ENCODE data around the gene SLC35F3. TPM values are rescaled to one million over a fixed set of nuclear protein-coding genes. Genes with fewer than 3 reads are reported as not detected.
"Not testable (repeated sequence)": the region's sequence is repeated elsewhere in the genome, so short reads cannot be mapped to it uniquely, and the experiment has no call there.

The SLC35F3 gene
- total RNA-seq, 4 donors from 2014 or later, result 0.82 TPM; not detected in 3

- Histone ChIP-seq H3K4me3 (no peak overlapping the region), H3K9me3 (no peaks in the 10 kb centered on the region), H3K4me1 (no peaks in the 10 kb centered on the region), H3K27me3 (no peaks in the 10 kb centered on the region), H3K36me3 (no peaks in the 10 kb centered on the region), H3K27ac (no peak overlapping the region)
- in situ Hi-C loops (cut with MboI; ENCODE audit: low sequenced_read_pairs in 4 of 4), result no loop called here
- no peak for DNase-seq
- TF ChIP-seq POLR2A (IDR thresholded peaks at IDR 0.05), result no peak
- intact Hi-C loops (cut with DNase I; ENCODE audit: low total_unique reads), result no loop called here
- ATAC-seq, result no peak
These were observed 30.8 kb upstream of the SLC35F3 start for GRCh38 chr1:233873666-233874065.

DNA sequence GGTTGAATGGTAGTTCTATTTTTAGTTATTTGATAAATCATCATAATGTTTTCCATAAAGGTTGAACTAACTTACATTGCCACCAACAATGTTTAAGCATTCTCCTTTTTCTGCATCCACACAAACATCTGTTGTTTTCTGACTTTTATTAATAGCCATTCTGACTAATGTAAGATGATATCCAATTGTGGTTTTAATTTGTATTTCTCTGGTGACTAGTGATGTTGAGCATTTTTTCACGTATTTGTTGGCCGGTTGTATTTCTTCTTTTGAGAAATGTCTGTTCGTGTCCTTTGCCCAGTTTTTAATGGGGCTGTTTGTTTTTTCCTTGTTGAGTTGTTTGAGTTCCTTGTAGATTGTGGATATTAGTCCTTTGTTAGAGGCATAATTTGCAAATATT lies 24.6 kb upstream of the SLC35F3 start:
- in situ Hi-C loops (cut with MboI; ENCODE audit: low sequenced_read_pairs in 4 of 4) (no loop called here), intact Hi-C loops (cut with DNase I; ENCODE audit: low total_unique reads) (no loop called here)
- TF ChIP-seq POLR2A (IDR thresholded peaks at IDR 0.05) (no peak), CTCF (IDR thresholded peaks at IDR 0.05 in 4 of 5, conservative IDR thresholded peaks at IDR 0.05 in 1 of 5) (no peak)
- no peak for ATAC-seq
- DNase-seq, result no peak
- H3K4me3 ChIP-seq, result no peak overlapping the region
- H3K27me3 ChIP-seq, result no peaks in the 10 kb centered on the region
- H3K9me3 ChIP-seq, result no peaks in the 10 kb centered on the region
- H3K36me3 ChIP-seq, result no peaks in the 10 kb centered on the region
- no peak overlapping the region for H3K27ac ChIP-seq
- no peaks in the 10 kb centered on the region for H3K4me1 ChIP-seq

DNA sequence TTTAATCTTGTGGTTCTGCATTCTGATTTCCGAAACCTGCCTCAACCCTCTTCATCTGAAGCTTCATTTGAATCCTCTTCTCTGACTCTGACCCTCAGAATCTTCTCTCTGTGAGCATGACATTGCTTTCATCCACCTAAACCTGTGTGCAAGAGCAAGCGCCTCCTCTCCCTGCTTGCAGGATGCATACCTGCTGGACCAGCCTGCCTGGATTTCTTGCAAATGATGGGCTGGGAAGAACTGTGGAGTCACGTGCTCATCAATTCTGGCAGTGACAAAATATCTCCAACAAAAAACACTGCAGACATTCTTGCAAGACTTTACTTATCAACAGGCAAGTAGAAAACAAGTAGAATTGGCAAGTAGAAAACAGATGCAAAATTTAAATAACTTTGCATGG lies 20.8 kb upstream of the SLC35F3 start:
- Histone ChIP-seq H3K27ac (no peak overlapping the region), H3K36me3 (no peaks in the 10 kb centered on the region), H3K9me3 (no peaks in the 10 kb centered on the region), H3K27me3 (no peaks in the 10 kb centered on the region), H3K4me1 (no peaks in the 10 kb centered on the region), H3K4me3 (no peak overlapping the region)
- intact Hi-C loops (cut with DNase I; ENCODE audit: low total_unique reads) (no loop called here), in situ Hi-C loops (cut with MboI; ENCODE audit: low sequenced_read_pairs in 4 of 4) (no loop called here)
- TF ChIP-seq CTCF (IDR thresholded peaks at IDR 0.05 in 4 of 5, conservative IDR thresholded peaks at IDR 0.05 in 1 of 5) (no peak), POLR2A (IDR thresholded peaks at IDR 0.05) (no peak)
- ATAC-seq (no peak), DNase-seq (no peak)

DNA sequence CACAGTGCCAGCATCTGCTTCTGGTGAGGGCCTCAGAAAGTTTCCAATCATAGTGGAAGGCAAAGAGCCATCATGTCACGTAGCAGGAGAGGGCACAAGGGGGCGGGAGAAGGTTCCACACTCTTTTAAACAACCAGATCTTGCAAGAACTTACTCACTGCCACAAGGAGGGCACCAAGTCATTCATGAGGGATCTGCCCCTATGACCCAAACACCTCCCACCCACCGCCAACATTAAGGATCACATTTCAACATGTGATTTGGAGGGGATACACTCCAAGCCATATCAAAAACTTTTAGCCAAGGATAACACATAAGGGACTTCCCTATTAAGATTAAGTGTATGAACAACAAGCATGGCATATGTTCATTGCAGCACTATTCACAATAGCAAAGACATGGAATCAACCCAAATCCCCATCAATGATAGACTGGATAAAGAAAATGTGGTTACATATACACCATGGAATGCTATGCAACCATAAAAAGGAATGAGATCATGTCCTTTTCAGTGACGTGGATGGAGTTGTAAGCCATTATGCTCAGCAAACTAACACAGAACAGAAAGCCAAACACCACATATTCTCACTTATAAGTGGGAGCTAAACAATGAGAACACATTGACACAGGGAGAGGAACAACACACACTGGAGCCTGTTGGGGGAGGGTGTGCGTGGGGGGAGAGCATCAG lies 19.9 kb upstream of the SLC35F3 start:
- H3K27me3 ChIP-seq, result no peaks in the 10 kb centered on the region
- in situ Hi-C loops (cut with MboI; ENCODE audit: low sequenced_read_pairs in 4 of 4) (no loop called here), intact Hi-C loops (cut with DNase I; ENCODE audit: low total_unique reads) (no loop called here)
- no peak overlapping the region for H3K27ac ChIP-seq
- no peak for TF ChIP-seq POLR2A (IDR thresholded peaks at IDR 0.05)
- no peak for TF ChIP-seq CTCF (IDR thresholded peaks at IDR 0.05 in 4 of 5, conservative IDR thresholded peaks at IDR 0.05 in 1 of 5)
- no peaks in the 10 kb centered on the region for H3K4me1 ChIP-seq
- H3K36me3 ChIP-seq, result no peaks in the 10 kb centered on the region
- ATAC-seq, result no peak
- no peak overlapping the region for H3K4me3 ChIP-seq
- no peak for DNase-seq
- H3K9me3 ChIP-seq, result no peaks in the 10 kb centered on the region

DNA sequence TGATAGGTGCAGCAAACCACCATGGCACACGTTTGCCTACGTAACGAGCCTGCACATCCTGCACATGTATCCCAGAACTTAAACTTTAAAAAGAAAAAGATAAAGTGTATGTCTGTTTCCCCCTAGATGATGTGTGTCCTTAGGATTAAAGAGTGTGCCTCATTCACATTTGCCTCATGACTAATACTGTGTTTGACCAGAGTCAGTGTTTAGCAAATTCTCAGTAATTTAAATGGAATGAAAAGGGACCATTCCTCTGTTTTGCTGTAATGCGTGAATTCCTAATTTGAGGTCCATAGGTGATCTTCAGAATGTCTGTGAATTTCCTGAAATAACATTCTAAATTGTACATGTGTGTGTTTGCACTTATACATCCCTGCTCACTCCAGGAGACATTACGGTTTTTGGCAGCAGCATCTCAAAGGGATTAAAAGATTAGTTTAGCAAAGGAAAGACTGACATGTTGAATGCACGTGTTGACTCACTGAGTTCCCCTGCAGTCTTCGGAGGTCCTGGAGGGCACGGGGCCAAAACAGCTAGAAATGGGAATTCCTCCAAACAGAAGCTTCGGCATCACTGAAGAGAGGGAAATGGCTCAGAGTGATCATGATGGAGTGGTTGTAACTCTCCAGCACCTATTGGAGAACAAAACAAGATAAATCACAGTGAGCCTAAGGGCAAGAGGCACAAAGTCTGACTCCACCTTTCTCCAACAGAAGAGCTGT lies 19.1 kb upstream of the SLC35F3 start:
- intact Hi-C loops (cut with DNase I; ENCODE audit: low total_unique reads) (no loop called here), in situ Hi-C loops (cut with MboI; ENCODE audit: low sequenced_read_pairs in 4 of 4) (no loop called here)
- H3K9me3 ChIP-seq, result no peaks in the 10 kb centered on the region
- no peaks in the 10 kb centered on the region for H3K27me3 ChIP-seq
- no peaks in the 10 kb centered on the region for H3K36me3 ChIP-seq
- H3K4me1 ChIP-seq, result no peaks in the 10 kb centered on the region
- ATAC-seq (no peak), DNase-seq (no peak)
- no peak overlapping the region for H3K4me3 ChIP-seq
- no peak overlapping the region for H3K27ac ChIP-seq
- TF ChIP-seq POLR2A (IDR thresholded peaks at IDR 0.05), result no peak
- no peak for TF ChIP-seq CTCF (IDR thresholded peaks at IDR 0.05 in 4 of 5, conservative IDR thresholded peaks at IDR 0.05 in 1 of 5)

- H3K4me3 ChIP-seq; in situ Hi-C loops (cut with MboI; ENCODE audit: low sequenced_read_pairs in 4 of 4); DNase-seq; ATAC-seq; H3K27me3 ChIP-seq; H3K36me3 ChIP-seq; H3K4me1 ChIP-seq; H3K27ac ChIP-seq; intact Hi-C loops (cut with DNase I; ENCODE audit: low total_unique reads); H3K9me3 ChIP-seq: not testable (repeated sequence)
These were observed 13.3 kb upstream of the SLC35F3 start for GRCh38 chr1:233891151-233891550.
